Measurements from ENCODE around the gene KMT2B.

The KMT2B gene

GRCh38 chr19:35776102-35776788, 58.4 kb downstream of the KMT2B start:
- DNase-seq = peak in 5 of 58 donors; percentile 11 to 32 (median 16)

- peak in 21 of 58 donors; percentile 5 to 60 (median 25) for DNase-seq
These were observed 59.5 kb downstream of the KMT2B start for GRCh38 chr19:35777086-35777841.

GRCh38 chr19:35777961-35778360, 60.2 kb downstream of the KMT2B start:
- DNase-seq = no peak

GRCh38 chr19:35779033-35779432, 61.2 kb downstream of the KMT2B start:
- peak in 2 of 58 donors; percentile 20 to 24 for DNase-seq

- DNase-seq = no peak
These were observed 62.3 kb downstream of the KMT2B start for GRCh38 chr19:35780058-35780457.

GRCh38 chr19:35780717-35781116, 62.9 kb downstream of the KMT2B start:
- DNase-seq = no peak

GRCh38 chr19:35781650-35782049, 63.8 kb downstream of the KMT2B start:
- no peak for DNase-seq

- no peak for DNase-seq
These were observed 64.8 kb downstream of the KMT2B start for GRCh38 chr19:35782589-35782988.

- DNase-seq = no peak
These were observed 65.9 kb downstream of the KMT2B start for GRCh38 chr19:35783469-35784434.

- DNase-seq = no peak
These were observed 66.9 kb downstream of the KMT2B start for GRCh38 chr19:35784503-35785338.

- DNase-seq = no peak
These were observed 67.5 kb downstream of the KMT2B start for GRCh38 chr19:35785339-35785627.

- no peak for DNase-seq
These were observed 68.7 kb downstream of the KMT2B start for GRCh38 chr19:35786299-35787160.

- DNase-seq = no peak
These were observed 69.5 kb downstream of the KMT2B start for GRCh38 chr19:35787227-35787799.
